ENCODE results near the gene MYBPC1.

DNA sequence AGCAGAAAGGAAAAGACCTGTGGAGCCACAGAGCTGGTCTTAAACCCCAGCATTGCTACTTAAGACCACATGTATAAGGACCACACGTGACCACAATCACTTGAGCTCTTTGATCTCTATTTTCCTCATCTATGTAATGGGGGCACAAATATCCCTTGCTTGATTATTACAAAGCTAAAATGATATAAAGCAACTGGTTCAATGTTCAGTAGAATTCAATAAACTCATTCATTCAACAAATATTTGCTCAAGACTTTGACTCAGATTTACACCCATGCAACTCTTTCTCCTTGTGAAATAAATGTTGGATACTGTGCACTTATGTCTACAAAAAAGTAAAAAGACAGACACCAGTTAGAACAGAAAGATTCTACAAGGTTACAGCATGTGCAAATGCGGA, 80.8 kb downstream of the MYBPC1 start:
- TF ChIP-seq POLR2A (IDR thresholded peaks at IDR 0.05; ENCODE audit: low read length) (no peak), GATA1 (IDR thresholded peaks at IDR 0.05; ENCODE audit: low read depth, low read length) (no peak)

Data from erythroblast (primary cell).